Neural crest cell (in vitro differentiated cells): ENCODE results near the gene RFC3. TPM values are rescaled to one million over a fixed set of nuclear protein-coding genes. Genes with fewer than 3 reads are reported as not detected.

Source experiments
- DNase-seq: peaks from one replicate; pipeline ENCODE4 v3.0.0; 2021; ENCODE audit warnings: low read depth, mixed read lengths, low spot score
- H3K27ac Mint-ChIP-seq: one replicate; pipeline ENCODE4 v1.8.0; 2021; ENCODE audit warnings: mild to moderate bottlenecking, mixed read lengths; ENCODE audit not compliant: unreplicated experiment
- H3K27me3 Mint-ChIP-seq: 2 replicates; pipeline ENCODE4 v1.8.0; 2021; ENCODE audit warnings: low read depth, mild to moderate bottlenecking, mixed read lengths
- H3K36me3 Mint-ChIP-seq: 2 replicates; pipeline ENCODE4 v1.8.0; 2021; ENCODE audit warnings: low read depth, mild to moderate bottlenecking, mixed read lengths
- H3K4me1 Mint-ChIP-seq: 2 replicates; pipeline ENCODE4 v1.8.0; 2021; ENCODE audit warnings: mixed read lengths
- H3K4me3 Mint-ChIP-seq: one replicate; pipeline ENCODE4 v1.8.0; 2021; ENCODE audit warnings: mild to moderate bottlenecking, mixed read lengths
- H3K9me3 Mint-ChIP-seq: 2 replicates; pipeline ENCODE4 v1.8.0; 2021; ENCODE audit warnings: mixed read lengths
- CTCF ChIP-seq: fragments of 200-600 bp; sonication (generic); conservative IDR thresholded peaks from 2 replicates; pipeline ENCODE4 v1.5.0; 2021; ENCODE audit warnings: antibody characterized with exemption, mild to moderate bottlenecking
- total RNA-seq: library from RNA; stranded (reverse); gene quantifications from 2 replicates; pipeline ENCODE4 v1.2.1, GENCODE V29; 2021

Gene RFC3
- total RNA-seq, 1 donor from 2014 or later: 53.9 TPM

- Mint-ChIP-seq H3K4me3 (peak overlapping the region; percentile 94), H3K36me3 (no peaks in the 10 kb centered on the region), H3K9me3 (no peaks in the 10 kb centered on the region), H3K27me3 (peaks cover 15% of the 10 kb centered on the region), H3K4me1 (peaks cover 28% of the 10 kb centered on the region), H3K27ac (peak overlapping the region; percentile 98)
- no peak for DNase-seq
- no peak for TF ChIP-seq CTCF
These were observed 442 bp upstream of the RFC3 start for GRCh38 chr13:33817513-33817900.

GRCh38 chr13:33825083-33825482, 7.1 kb downstream of the RFC3 start:
- Mint-ChIP-seq H3K9me3 (no peaks in the 10 kb centered on the region), H3K4me3 (no peak overlapping the region), H3K36me3 (peaks cover 3% of the 10 kb centered on the region), H3K27me3 (no peaks in the 10 kb centered on the region), H3K27ac (no peak overlapping the region), H3K4me1 (peaks cover 5% of the 10 kb centered on the region)
- no peak for TF ChIP-seq CTCF
- no peak for DNase-seq

GRCh38 chr13:33827139-33827538, 9.2 kb downstream of the RFC3 start:
- Mint-ChIP-seq H3K4me1 (no peaks in the 10 kb centered on the region), H3K27me3 (no peaks in the 10 kb centered on the region), H3K4me3 (no peak overlapping the region), H3K9me3 (no peaks in the 10 kb centered on the region), H3K36me3 (peaks cover 3% of the 10 kb centered on the region), H3K27ac (no peak overlapping the region)
- no peak for TF ChIP-seq CTCF
- DNase-seq: no peak

GRCh38 chr13:33828431-33829129, 10.6 kb downstream of the RFC3 start:
- Mint-ChIP-seq H3K9me3 (no peaks in the 10 kb centered on the region), H3K36me3 (peaks cover 3% of the 10 kb centered on the region), H3K27ac (no peak overlapping the region), H3K4me3 (no peak overlapping the region), H3K27me3 (no peaks in the 10 kb centered on the region), H3K4me1 (no peaks in the 10 kb centered on the region)
- TF ChIP-seq CTCF: no peak
- no peak for DNase-seq

- H3K9me3 Mint-ChIP-seq: no peaks in the 10 kb centered on the region
- peaks cover 3% of the 10 kb centered on the region for H3K36me3 Mint-ChIP-seq
- DNase-seq: no peak
- H3K27ac Mint-ChIP-seq: no peak overlapping the region
- TF ChIP-seq CTCF: no peak
- H3K4me3 Mint-ChIP-seq: no peak overlapping the region
- no peaks in the 10 kb centered on the region for H3K4me1 Mint-ChIP-seq
- H3K27me3 Mint-ChIP-seq: no peaks in the 10 kb centered on the region
These were observed 14.9 kb downstream of the RFC3 start for GRCh38 chr13:33832872-33833271.
